ENCODE measurements around the gene PLK5. TPM values are rescaled to one million over a fixed set of nuclear protein-coding genes. Genes with fewer than 3 reads are reported as not detected.

The PLK5 gene
- total RNA-seq, 2 donors from 2014 or later: not detected

DNA sequence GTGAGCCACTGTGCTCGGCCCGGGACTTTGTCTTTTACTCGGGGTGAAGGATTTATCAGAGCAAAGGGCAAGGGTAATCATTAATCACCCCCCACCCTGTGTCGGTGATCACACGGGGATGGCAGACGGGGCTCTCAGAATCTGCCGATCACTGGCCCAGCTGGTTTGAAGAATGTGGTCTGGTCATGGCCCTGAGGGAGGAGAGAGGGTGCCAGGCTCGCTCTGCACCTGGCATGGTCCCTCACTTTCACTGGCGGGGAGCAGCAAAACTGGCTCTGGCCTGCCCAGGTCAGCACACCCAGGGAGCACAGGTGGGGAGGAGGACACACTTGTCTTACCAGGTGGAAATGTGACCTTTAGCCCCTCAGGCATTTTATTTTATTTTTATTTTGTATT lies 22.7 kb upstream of the PLK5 start:
- Histone ChIP-seq H3K9ac (ENCODE audit: low read depth in 2 of 2, low read length in 2 of 2) (no peak overlapping the region), H3K27me3 (peaks cover 19% of the 10 kb centered on the region), H3K27ac (no peak overlapping the region), H3K36me3 (no peaks in the 10 kb centered on the region), H3K4me3 (no peak overlapping the region), H3K9me3 (no peaks in the 10 kb centered on the region), H3K4me1 (peaks cover 7% of the 10 kb centered on the region)
- intact Hi-C loops (cut with DNase I): no loop called here
- TF ChIP-seq, protein P1, sequence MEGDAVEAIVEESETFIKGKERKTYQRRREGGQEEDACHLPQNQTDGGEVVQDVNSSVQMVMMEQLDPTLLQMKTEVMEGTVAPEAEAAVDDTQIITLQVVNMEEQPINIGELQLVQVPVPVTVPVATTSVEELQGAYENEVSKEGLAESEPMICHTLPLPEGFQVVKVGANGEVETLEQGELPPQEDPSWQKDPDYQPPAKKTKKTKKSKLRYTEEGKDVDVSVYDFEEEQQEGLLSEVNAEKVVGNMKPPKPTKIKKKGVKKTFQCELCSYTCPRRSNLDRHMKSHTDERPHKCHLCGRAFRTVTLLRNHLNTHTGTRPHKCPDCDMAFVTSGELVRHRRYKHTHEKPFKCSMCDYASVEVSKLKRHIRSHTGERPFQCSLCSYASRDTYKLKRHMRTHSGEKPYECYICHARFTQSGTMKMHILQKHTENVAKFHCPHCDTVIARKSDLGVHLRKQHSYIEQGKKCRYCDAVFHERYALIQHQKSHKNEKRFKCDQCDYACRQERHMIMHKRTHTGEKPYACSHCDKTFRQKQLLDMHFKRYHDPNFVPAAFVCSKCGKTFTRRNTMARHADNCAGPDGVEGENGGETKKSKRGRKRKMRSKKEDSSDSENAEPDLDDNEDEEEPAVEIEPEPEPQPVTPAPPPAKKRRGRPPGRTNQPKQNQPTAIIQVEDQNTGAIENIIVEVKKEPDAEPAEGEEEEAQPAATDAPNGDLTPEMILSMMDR (IDR thresholded peaks at IDR 0.05): no peak
- DNase-seq: no peak

DNA sequence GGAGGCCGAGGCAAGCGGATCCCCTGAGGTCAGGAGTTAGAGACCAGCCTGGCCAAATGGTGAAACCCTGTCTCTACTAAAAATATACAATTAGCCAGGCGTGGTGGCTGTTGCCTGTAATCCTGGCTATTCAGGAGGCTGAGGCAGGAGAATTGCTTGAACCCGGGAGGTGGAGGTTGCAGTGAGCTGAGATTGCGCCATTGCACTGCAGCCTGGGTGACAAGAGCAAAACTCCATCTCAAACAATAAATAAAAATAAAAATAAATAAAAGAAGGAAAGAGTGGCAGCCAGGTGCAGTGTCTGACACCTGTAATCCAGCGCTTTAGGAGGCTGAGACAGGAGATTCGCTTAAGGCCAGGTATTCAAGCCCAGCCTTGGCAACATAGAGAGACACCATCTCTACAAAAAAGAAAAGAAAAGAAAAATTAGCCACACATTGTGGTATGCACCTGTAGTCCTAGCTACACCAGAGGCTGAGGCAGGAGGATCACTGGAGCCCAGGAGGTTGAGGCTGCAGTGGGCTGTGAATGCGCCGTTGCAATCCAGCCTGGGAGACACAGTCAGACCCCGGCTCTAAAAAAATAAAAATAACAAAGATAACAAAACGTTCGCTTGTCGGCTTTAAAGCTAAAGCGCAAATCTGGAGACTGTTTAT lies 21.3 kb upstream of the PLK5 start:
- TF ChIP-seq, protein P1 (IDR thresholded peaks at IDR 0.05): no peak
- intact Hi-C loops (cut with DNase I): no loop called here
- Histone ChIP-seq H3K36me3 (no peaks in the 10 kb centered on the region), H3K9me3 (no peaks in the 10 kb centered on the region), H3K27me3 (peaks cover 19% of the 10 kb centered on the region), H3K4me3 (peak overlapping the region; percentile 5), H3K4me1 (peaks cover 7% of the 10 kb centered on the region), H3K27ac (no peak overlapping the region), H3K9ac (ENCODE audit: low read depth in 2 of 2, low read length in 2 of 2) (peak overlapping the region in 1 of 2 donors; percentile 12)
- no peak for DNase-seq

DNA sequence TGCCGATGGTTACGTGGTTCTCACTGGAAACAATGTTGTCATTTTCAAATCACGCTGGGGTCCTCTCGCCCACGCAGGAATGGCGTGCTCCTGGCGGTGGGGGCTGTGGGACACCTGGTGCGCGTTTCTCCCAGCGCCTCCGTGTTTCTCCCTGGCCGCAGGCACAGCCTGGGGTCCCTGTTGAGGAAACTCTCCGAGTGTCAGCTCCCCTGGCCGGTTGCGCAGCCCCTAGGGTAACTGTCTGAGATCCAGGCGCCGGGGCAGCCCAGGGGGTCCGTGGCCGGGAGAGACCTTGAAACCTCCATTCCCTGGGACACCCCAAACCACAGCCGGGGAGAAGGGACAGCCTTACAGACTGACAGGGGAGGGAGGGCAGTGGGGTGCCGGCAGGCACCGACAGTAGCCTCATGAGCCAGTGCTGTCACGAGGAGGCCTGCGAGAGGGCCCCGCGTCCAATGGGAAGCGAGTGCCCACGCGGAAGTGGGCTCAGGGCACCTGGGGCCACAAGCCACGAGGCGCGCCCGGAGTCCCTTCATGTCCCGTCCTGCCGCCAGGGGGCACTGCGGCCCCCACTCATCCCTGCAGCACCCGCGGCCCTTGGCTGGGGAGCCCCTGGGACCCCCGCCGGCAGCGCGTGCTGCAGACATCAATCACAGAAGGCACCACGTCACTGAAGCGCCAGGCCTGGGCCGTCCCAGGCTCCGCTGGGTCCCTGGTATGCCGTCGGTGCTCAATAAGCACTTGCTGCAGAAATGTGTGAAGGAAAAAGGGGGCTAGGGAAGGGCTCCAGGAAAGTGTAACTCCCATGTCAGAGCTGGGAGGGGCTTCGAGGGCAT lies 20.6 kb upstream of the PLK5 start:
- Histone ChIP-seq H3K36me3 (no peaks in the 10 kb centered on the region), H3K4me1 (peaks cover 7% of the 10 kb centered on the region), H3K4me3 (peak overlapping the region; percentile 5), H3K9ac (ENCODE audit: low read depth in 2 of 2, low read length in 2 of 2) (peak overlapping the region in 1 of 2 donors; percentile 12), H3K27ac (no peak overlapping the region), H3K9me3 (no peaks in the 10 kb centered on the region), H3K27me3 (peaks cover 19% of the 10 kb centered on the region)
- intact Hi-C loops (cut with DNase I): no loop called here
- peak; percentile 62 for DNase-seq
- TF ChIP-seq, protein P1 (IDR thresholded peaks at IDR 0.05): peak; percentile 85

DNA sequence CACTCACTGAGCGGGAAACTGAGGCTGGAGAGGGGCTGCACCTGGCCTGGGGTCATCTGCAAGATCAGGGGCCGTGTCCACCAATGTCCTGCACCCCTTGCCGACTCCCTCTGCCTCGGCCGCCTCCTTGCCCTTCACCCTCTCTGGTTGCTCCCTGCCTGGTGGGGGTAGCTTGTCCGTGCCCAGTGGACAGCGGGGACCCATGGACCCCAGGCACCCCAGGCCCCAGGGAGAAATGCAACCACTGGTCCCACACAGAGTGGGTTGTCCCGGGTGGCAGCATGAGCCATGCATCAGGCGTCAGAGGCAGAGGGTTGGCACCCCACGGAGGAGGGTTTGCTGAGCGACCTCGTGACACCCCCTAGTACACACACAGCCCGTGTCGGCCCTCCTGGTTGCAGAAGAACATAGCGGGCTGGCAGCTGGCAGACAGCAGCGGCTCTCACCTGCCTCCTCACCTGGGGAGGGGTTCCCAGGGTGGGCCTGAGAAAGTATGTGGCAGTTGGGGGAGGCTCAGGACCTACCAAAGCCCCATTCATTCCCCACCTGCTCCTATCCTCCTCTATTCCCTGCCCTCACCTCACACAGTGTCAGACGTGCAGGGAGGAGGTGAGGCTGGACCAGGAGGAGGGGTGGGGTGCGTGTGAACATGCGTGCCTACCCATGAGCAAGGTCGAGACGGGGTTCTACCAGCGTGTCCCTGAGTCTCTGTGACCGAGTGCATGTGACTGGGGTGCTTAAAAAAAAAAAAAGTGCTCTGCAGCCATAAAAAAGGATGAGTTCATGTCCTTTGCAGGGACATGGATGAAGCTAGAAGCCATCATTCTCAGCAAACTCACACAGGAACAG lies 19.7 kb upstream of the PLK5 start:
- Histone ChIP-seq H3K27ac (no peak overlapping the region), H3K4me1 (peaks cover 7% of the 10 kb centered on the region), H3K36me3 (no peaks in the 10 kb centered on the region), H3K9ac (ENCODE audit: low read depth in 2 of 2, low read length in 2 of 2) (no peak overlapping the region), H3K9me3 (no peaks in the 10 kb centered on the region), H3K27me3 (peaks cover 19% of the 10 kb centered on the region), H3K4me3 (no peak overlapping the region)
- DNase-seq: no peak
- intact Hi-C loops (cut with DNase I): no loop called here
- TF ChIP-seq, protein P1 (IDR thresholded peaks at IDR 0.05): no peak

DNA sequence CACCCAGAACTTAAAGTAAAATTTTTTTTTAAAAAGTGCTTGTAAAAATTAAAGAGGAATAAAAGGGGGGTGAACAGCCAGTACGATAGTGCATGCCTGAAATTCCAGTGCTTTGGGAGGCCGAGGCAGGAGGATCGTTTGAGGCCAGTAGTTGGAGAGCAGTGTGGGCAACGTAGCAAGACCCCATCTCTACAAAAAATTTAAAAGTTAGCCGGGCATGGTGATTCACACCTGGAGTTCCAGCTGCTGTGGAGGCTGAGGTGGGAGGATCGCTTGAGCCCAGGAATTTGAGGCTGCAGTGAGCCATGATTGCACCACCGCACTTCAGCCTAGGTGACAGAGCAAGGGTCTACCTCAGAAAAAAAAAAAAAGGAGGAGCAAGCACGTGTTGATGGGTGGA lies 18.9 kb upstream of the PLK5 start:
- H3K36me3 ChIP-seq: no peaks in the 10 kb centered on the region
- no peak overlapping the region for H3K4me3 ChIP-seq
- no peak overlapping the region for H3K27ac ChIP-seq
- TF ChIP-seq, protein P1 (IDR thresholded peaks at IDR 0.05): no peak
- no peak for DNase-seq
- H3K9ac ChIP-seq (ENCODE audit: low read depth in 2 of 2, low read length in 2 of 2): no peak overlapping the region
- H3K27me3 ChIP-seq: peaks cover 19% of the 10 kb centered on the region
- peaks cover 7% of the 10 kb centered on the region for H3K4me1 ChIP-seq
- H3K9me3 ChIP-seq: no peaks in the 10 kb centered on the region
- intact Hi-C loops (cut with DNase I): no loop called here
